Gastrocnemius medialis (tissue), 4 donors: Measurements from ENCODE around the gene RPS6KA1. TPM values are rescaled to one million over a fixed set of nuclear protein-coding genes. Genes with fewer than 3 reads are reported as not detected.

Experiments used
- ATAC-seq, 2 donors: fragments of 150-250 bp; one replicate each; pipeline ENCODE4 v1.9.1; 2016
- DNase-seq, 2 donors: peaks; one replicate each; pipeline ENCODE4 v3.0.0-alpha.2; 2019
- H3K27ac ChIP-seq, 4 donors: fragments of 200-600 bp; sonication (generic); 1 replicate in 1 of 4; 2 replicates in 3 of 4; pipeline ENCODE4 v1.5.1; 2016 to 2018; ENCODE audit warnings: mild to moderate bottlenecking in 2 of 4, moderate library complexity in 1 of 4
- H3K27me3 ChIP-seq, 3 donors: fragments of 200-600 bp; sonication (generic) in 2 of 3; 1 replicate in 1 of 3; 2 replicates in 2 of 3; pipeline versions ENCODE4 v1.5.1 to v1.6.0; 2016 to 2019; ENCODE audit warnings: mild to moderate bottlenecking in 1 of 3, moderate library complexity in 1 of 3
- H3K36me3 ChIP-seq, 2 donors: fragments of 200-600 bp; sonication (generic) in 1 of 2; one replicate each; pipeline ENCODE4 v1.5.1; 2017 to 2018
- H3K4me1 ChIP-seq, 2 donors: fragments of 200-600 bp; sonication (generic) in 1 of 2; one replicate each; pipeline ENCODE4 v1.5.1; 2016 to 2017; ENCODE audit warnings: mild to moderate bottlenecking in 2 of 2
- H3K4me3 ChIP-seq, 4 donors: fragments of 200-600 bp; sonication (generic) in 3 of 4; 1 replicate in 1 of 4; 2 replicates in 3 of 4; pipeline ENCODE4 v1.5.1; 2016 to 2019; ENCODE audit warnings: mild to moderate bottlenecking in 2 of 4
- H3K9me3 ChIP-seq, 3 donors: fragments of 200-600 bp; sonication (generic) in 2 of 3; 1 replicate in 1 of 3; 2 replicates in 2 of 3; pipeline ENCODE4 v1.5.1; 2016 to 2019
- POLR2A ChIP-seq, 2 donors: fragments of 450-650 bp; IDR thresholded peaks; one replicate each; pipeline ENCODE4 v1.6.1; 2017; ENCODE audit warnings: antibody characterized with exemption in 2 of 2, mild to moderate bottlenecking in 2 of 2, moderate library complexity in 2 of 2
- in situ Hi-C, 4 donors: fragments of 200-750 bp; cut with MboI; loops; one replicate each; pipeline versions ENCODE4 v1.15.0 to v1.8.0; 2017; ENCODE audit warnings: low sequenced_read_pairs in 4 of 4
- intact Hi-C: fragments of 100-400 bp; cut with DNase I; formaldehyde crosslinking; loops from one replicate; pipeline ENCODE4 v1.15.1; 2023; ENCODE audit warnings: low total_unique reads
- total RNA-seq, 4 donors: library from RNA; depleted of rRNA; stranded (reverse); fragments of >200 nt; gene quantifications; one replicate each; pipeline versions ENCODE4 v1.1.0 to v1.2.3, GENCODE V29; 2016
- TF ChIP-seq, protein P1 (sequence below), 5 experiments: fragments of 450-650 bp in 3 of 5; fragments of 200-600 bp in 2 of 5; sonication (generic) in 2 of 5; IDR thresholded peaks in 4 of 5; conservative IDR thresholded peaks in 1 of 5; 1 replicate in 4 of 5; 2 replicates in 1 of 5; pipeline ENCODE4 v1.5.1; 2016 to 2019; ENCODE audit warnings: antibody characterized with exemption in 5 of 5, mild to moderate bottlenecking in 3 of 5, moderate library complexity in 3 of 5

The RPS6KA1 gene
- total RNA-seq, 4 donors from 2014 or later = 1.5 to 3.5 (median 3.0) TPM

DNA sequence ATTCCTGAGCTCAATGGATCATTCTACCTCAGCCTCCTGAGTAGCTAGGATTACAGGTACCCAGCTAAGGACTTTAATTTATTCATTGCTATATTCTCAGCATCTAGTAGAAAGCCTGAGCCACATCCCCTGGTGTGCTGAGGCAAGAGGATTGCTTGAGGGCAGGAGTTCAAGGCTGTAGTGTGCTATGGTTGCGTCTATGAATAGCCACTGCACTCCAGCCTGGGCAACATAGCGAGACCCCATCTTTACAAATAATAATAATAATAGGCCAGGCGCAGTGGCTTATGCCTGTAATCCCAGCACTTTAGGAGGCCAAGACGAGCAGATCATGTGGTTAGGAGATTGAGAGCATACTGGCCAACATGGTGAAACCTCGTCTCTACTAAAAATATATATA is 3.3 kb upstream of the RPS6KA1 start:
- in situ Hi-C loops = no loop called here
- H3K27me3 ChIP-seq = peaks cover 0 to 2% (median 0%) of the 10 kb centered on the region in 3 donors

DNA sequence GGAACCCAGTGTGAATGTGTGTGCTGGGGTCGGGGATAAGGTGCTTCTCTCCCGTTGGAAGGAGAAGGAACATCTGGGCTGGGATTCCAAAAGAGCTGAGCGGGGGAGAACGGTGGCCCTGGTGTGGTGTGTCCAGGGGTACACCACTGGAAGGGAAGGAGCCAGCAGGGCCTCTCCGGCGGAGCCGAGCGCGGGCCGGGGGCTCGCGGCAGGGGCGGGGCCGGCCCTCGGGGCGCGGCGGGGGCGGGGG is 231 bp upstream of the RPS6KA1 start:
- in situ Hi-C loops = no loop called here
- H3K27ac ChIP-seq = no peak overlapping the region
- TF ChIP-seq, protein P1, sequence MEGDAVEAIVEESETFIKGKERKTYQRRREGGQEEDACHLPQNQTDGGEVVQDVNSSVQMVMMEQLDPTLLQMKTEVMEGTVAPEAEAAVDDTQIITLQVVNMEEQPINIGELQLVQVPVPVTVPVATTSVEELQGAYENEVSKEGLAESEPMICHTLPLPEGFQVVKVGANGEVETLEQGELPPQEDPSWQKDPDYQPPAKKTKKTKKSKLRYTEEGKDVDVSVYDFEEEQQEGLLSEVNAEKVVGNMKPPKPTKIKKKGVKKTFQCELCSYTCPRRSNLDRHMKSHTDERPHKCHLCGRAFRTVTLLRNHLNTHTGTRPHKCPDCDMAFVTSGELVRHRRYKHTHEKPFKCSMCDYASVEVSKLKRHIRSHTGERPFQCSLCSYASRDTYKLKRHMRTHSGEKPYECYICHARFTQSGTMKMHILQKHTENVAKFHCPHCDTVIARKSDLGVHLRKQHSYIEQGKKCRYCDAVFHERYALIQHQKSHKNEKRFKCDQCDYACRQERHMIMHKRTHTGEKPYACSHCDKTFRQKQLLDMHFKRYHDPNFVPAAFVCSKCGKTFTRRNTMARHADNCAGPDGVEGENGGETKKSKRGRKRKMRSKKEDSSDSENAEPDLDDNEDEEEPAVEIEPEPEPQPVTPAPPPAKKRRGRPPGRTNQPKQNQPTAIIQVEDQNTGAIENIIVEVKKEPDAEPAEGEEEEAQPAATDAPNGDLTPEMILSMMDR (IDR thresholded peaks at IDR 0.05 in 4 of 5, conservative IDR thresholded peaks at IDR 0.05 in 1 of 5) = no peak
- TF ChIP-seq POLR2A (IDR thresholded peaks at IDR 0.05) = no peak
- H3K4me3 ChIP-seq = peak overlapping the region in 3 of 4 donors; percentile 41 to 58 (median 48)
- no peak for DNase-seq
- ATAC-seq = peak; percentile 41 to 58
- H3K4me1 ChIP-seq = peaks cover 9 to 10% of the 10 kb centered on the region in 2 donors
- peaks cover 0 to 2% (median 0%) of the 10 kb centered on the region in 3 donors for H3K27me3 ChIP-seq
- no peaks in the 10 kb centered on the region for H3K36me3 ChIP-seq
- no peaks in the 10 kb centered on the region for H3K9me3 ChIP-seq
- intact Hi-C loops = no loop called here

More for the DNA sequence above, 3.3 kb upstream of the RPS6KA1 start:
- no peak overlapping the region for H3K4me3 ChIP-seq
- intact Hi-C loops = no loop called here
- DNase-seq (no peak), ATAC-seq (no peak)
- H3K36me3 ChIP-seq = no peaks in the 10 kb centered on the region
- H3K9me3 ChIP-seq = no peaks in the 10 kb centered on the region
- no peak overlapping the region for H3K27ac ChIP-seq
- no peak for TF ChIP-seq POLR2A (IDR thresholded peaks at IDR 0.05)
- TF ChIP-seq, protein P1 (IDR thresholded peaks at IDR 0.05 in 4 of 5, conservative IDR thresholded peaks at IDR 0.05 in 1 of 5) = no peak
- H3K4me1 ChIP-seq = peaks cover 9 to 10% of the 10 kb centered on the region in 2 donors

DNA sequence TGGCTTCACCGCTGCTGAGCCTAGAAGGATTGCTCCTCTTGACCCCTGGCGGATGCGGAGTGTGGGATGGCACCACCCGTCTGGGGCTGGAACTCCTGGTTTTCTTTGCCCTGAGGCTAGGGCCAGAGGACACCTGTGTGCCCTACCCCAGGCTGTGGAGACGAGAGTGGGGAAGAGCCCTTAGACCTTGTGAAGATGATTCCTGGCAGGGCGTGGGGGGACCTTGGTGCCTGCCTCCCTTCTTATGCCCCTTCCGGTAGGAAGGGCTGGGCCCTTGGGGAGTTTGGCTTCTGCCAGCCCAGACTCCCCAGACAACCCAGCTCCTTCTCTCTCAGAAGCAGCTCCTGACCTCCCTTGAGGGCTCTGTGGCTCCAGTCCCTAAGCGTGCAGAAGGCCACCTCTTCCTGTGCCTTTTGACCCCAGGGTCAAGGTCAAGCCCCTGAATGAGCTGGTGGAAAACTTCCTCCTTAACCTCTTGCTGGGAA is 891 bp downstream of the RPS6KA1 start:
- Histone ChIP-seq H3K27ac (no peak overlapping the region), H3K36me3 (no peaks in the 10 kb centered on the region), H3K4me3 (peak overlapping the region; percentile 53 to 69 (median 56)), H3K27me3 (no peaks in the 10 kb centered on the region), H3K4me1 (peaks cover 9 to 10% of the 10 kb centered on the region in 2 donors), H3K9me3 (no peaks in the 10 kb centered on the region)
- no peak for TF ChIP-seq POLR2A (IDR thresholded peaks at IDR 0.05)
- TF ChIP-seq, protein P1 (IDR thresholded peaks at IDR 0.05 in 4 of 5, conservative IDR thresholded peaks at IDR 0.05 in 1 of 5) = no peak
- in situ Hi-C loops (no loop called here), intact Hi-C loops (no loop called here)
- DNase-seq (no peak), ATAC-seq (no peak)

DNA sequence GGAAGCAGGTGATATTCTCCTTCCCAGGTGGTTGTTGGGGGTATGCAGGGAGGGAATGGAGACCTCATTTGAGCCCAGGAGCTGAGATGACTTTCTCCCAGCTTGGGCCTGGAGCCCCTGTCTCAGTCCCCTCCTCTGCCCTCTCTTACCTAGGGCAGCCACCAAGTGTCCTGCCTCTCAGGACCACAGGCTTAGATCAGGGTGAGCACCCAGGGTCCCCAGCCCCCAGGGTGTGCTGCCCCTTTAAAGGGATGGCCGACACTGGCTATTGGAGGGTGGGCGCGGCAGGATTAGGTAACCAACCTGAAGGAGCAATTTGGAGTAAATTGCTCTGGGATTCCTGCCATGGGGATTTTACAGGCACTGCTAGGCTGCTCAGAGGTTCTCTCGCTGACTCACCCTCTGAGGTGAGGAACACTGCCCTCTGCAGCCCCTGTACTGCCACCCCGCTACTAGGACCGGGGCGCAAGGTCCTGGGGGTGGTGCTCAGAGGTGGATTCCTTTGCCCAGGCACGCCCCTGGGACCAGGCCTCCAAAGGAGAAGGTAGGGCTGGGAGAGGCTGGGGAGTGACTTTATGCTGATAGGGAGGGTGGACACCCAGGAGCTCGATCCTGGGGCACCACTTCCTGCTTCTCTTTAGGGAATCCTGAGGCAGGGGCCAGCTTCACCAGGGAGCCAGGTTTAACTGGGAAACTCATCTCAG is 1.5 kb downstream of the RPS6KA1 start:
- H3K36me3 ChIP-seq = no peaks in the 10 kb centered on the region
- in situ Hi-C loops (no loop called here), intact Hi-C loops (no loop called here)
- TF ChIP-seq, protein P1 (IDR thresholded peaks at IDR 0.05 in 4 of 5, conservative IDR thresholded peaks at IDR 0.05 in 1 of 5) = no peak
- no peak for TF ChIP-seq POLR2A (IDR thresholded peaks at IDR 0.05)
- H3K27me3 ChIP-seq = no peaks in the 10 kb centered on the region
- H3K9me3 ChIP-seq = no peaks in the 10 kb centered on the region
- no peak for DNase-seq
- peaks cover 9 to 10% of the 10 kb centered on the region in 2 donors for H3K4me1 ChIP-seq
- H3K4me3 ChIP-seq = peak overlapping the region in 1 of 4 donors; percentile 53
- no peak overlapping the region for H3K27ac ChIP-seq
- no peak for ATAC-seq
